ENCODE measurements around the gene PAX5.

Gene PAX5

GRCh38 chr9:36950389-36950788 is 83.7 kb downstream of the PAX5 start:
- no peak for DNase-seq

- DNase-seq: no peak
Measured at GRCh38 chr9:36949466-36949865, 84.6 kb downstream of the PAX5 start.

- DNase-seq: no peak
Measured at GRCh38 chr9:36948051-36948450, 86.0 kb downstream of the PAX5 start.

GRCh38 chr9:36946653-36947052 is 87.4 kb downstream of the PAX5 start:
- no peak for DNase-seq

DNA sequence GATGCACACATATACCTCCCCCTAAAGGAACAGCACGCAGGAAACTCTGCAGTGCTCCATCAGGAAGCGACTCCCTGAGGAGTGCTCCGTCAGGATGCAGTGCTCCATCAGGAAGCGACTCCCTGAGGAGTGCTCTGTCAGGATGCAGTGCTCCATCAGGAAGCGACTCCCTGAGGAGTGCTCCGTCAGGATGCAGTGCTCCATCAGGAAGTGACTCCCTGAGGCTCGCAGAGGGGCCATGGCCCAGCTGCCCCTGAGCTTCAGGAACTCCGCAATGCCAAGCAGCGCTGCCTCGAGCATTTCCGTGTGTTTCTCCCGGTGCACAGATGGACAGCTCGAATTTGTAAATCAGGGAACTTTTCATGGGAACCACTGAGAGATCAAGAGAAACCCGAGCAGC is 88.1 kb downstream of the PAX5 start:
- no peak for DNase-seq

DNA sequence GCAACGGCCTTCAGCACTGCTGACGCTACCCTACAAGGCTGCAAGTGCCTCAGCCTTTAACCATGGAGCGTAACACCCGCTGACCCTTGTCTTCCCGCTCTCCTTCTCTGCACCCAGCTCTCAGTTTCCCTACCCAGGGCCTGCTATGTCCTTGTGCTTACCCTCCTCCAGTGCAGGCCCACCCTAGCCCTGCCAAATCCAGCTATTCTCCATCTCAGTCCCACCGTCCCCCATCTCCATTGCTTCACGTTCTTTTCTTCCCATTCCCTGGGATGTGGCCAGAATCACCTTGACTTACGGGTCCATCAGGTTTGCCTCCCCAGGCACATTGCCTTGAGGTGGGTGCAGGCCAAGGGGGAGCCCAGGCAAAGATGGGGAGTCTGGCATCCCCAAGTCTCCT is 91.2 kb downstream of the PAX5 start:
- no peak for DNase-seq

- no peak for DNase-seq
Measured at GRCh38 chr9:36941441-36941840, 92.6 kb downstream of the PAX5 start.

GRCh38 chr9:36940881-36941280 is 93.2 kb downstream of the PAX5 start:
- no peak for DNase-seq

- no peak for DNase-seq
Measured at GRCh38 chr9:36940500-36940853, 93.6 kb downstream of the PAX5 start.

GRCh38 chr9:36939655-36940499 is 94.2 kb downstream of the PAX5 start:
- no peak for DNase-seq

DNA sequence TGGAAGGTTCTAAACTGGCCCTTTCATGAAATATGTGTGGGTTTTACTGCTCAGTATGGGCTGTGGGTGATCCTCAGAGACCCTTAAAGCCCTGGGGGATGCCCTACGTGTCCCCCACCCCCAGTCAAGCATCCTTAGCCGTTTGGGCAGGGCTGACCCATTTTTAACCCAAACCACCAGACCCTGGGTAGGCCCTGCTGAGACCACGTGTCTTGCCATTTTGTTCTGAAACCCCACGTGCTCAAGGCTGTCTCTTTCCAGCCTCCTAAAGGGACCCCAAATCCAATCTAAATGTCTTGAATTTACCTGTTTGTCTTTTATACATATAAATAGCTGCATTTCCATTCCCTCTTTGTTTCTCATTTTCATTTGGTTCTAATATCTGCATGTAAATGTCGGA is 94.9 kb downstream of the PAX5 start:
- DNase-seq: no peak

GRCh38 chr9:36938617-36939016 is 95.5 kb downstream of the PAX5 start:
- no peak for DNase-seq

DNA sequence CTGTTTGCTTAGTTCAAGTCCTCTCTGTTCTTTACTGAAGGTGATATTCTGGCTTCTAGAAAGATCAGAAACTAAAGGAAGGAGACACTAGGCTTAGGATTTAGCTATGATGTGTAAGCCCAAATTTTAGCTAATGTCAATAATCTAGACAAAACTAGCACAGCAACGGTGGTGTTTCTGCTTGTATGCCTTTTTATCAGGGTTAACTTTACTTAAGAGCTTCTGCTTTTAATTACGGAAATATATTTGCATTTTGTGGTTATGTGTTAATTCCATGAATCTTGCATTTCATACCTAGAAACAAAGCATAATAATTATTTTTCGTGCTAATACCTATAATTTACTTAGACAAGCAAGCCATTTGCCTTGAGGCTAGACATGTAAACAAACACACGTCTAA is 96.1 kb downstream of the PAX5 start:
- DNase-seq: no peak

DNA sequence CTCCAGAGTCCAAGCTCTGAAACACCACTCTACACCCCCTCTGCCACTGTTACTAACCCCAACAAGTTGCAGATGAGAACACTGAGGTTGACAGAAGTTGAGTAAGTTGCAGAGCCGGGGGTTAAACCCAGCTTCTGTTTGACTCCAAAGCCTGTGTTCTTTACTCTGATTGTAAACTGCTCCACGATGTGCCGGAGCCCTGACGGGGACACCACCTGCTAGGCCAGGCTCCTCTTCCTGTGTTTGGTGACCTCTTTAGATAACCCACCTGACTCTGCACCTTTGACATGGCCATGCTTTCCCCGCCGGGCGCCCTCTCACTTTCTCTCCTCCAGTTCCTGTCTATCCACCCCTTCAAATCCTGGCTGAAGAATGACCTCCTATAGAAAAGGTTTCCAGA is 96.7 kb downstream of the PAX5 start:
- DNase-seq: no peak

- no peak for DNase-seq
Measured at GRCh38 chr9:36936498-36936831, 97.6 kb downstream of the PAX5 start.

GRCh38 chr9:36935768-36936497 is 98.1 kb downstream of the PAX5 start:
- no peak for DNase-seq

- no peak for DNase-seq
Measured at GRCh38 chr9:36935332-36935731, 98.7 kb downstream of the PAX5 start.

DNA sequence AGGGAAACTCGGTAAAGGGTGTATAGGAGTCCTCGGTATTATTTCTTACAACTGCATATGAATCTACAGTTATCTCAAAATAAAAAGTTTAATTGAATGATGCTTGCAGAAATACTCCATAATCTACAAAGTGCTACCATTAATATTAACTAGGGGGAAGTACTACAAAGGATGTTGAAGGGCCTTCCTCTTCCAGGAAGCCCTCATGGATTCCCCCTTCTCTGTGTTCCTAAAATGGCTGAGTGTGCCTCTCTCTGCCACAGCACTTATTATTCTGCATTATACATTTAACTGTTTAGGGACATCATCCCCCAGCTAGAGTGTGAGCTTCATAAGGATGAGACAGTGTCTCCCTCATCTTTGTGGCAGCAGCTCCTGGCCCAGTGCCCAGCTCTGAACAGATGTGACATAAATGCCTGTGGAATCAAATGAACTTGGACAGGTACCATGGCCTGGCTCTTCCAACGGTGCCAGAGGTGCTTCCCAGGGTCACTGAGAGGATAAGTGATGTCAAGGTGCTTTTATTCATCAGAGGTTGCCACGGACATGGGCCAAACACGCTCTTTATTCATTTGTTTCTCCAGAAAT is 99.5 kb downstream of the PAX5 start:
- no peak for DNase-seq

- no peak for DNase-seq
Measured at GRCh38 chr9:36933676-36934215, 100.3 kb downstream of the PAX5 start.

DNA sequence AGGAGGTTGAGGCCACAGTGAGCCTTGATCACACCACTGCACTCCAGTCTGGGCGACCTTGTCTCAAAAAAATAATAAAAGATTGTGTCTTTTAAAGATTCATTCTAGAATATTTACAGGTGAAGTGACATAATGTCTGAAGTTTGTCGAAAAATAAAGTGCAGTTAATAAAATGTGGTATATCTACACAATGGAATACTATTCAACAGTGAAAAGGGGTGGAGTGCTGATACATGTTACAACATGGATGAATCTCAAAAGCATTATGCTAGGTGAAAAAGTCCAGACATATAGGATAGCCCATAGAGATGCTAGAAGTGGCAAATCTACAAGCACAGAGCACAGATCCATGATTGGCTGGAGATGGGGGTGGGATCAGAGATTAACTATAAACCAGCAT is 101.9 kb downstream of the PAX5 start:
- no peak for DNase-seq

GRCh38 chr9:36930941-36931340 is 103.1 kb downstream of the PAX5 start:
- DNase-seq: no peak

DNA sequence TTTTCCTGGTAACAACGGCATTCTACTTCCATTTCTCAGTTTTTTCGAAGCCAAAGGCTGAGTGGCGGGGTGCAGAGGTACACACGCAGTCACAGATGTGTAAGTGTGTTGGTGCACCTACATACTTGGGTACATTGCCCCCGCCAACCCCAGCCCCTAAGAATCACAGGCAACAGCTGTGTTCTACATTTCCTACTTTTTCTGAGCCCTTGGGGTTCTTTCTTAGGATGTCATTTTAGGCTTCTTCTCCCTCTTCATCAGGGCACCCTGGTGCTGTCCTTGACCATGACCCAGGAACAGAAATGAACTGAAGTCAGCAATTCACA is 104.8 kb downstream of the PAX5 start:
- DNase-seq: no peak

GRCh38 chr9:36928670-36929349 is 105.3 kb downstream of the PAX5 start:
- no peak for DNase-seq

DNA sequence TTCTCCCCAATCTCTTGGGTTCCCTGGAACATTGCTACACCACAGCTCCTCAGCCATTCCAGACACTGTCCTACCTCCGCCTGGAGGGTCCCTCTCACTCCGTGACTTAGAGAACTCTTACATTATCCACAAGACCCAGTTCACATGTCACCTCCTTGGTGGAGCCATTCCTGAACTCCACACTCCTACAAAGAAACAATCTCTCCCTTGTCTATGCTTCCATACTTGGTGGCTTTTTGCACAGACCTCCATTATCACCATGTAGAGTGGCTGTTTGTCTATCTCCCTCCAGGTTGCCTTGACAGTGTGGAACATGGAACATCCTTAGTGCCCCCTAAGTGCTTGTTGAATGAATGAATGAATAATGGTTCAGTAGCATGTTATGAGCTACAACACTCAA is 105.9 kb downstream of the PAX5 start:
- DNase-seq: no peak

Measured in activated T-cell treated with anti-CD3 and anti-CD28 coated beads, Interleukin-2, amount 50 U/mL, for 1 hour (primary cell).